Small intestine (tissue), 16 donors: ENCODE data around the gene TFAM. TPM values are rescaled to one million over a fixed set of nuclear protein-coding genes. Genes with fewer than 3 reads are reported as not detected.
A peak's percentile ranks its signal among the peaks of the same experiment; 100 is the strongest.

Experiments
- DNase-seq, 2 donors: peaks; one replicate each; pipeline versions ENCODE4 v3.0.0 to v3.0.0-alpha.2; 2013
- FAIRE-seq: peaks from 2 replicates; lab custom pipeline; 2012; peaks lifted over from hg19 to GRCh38; lab: Jason Lieb, UNC
- H3K27ac ChIP-seq, 3 donors: one replicate each; pipeline ENCODE4 v1.5.1; 2013; ENCODE audit warnings: low read length in 2 of 3, mild to moderate bottlenecking in 2 of 3, control low read depth in 1 of 3, inconsistent platforms in 1 of 3, low read depth in 1 of 3, moderate library complexity in 1 of 3
- H3K27me3 ChIP-seq, 3 donors: one replicate each; pipeline ENCODE4 v1.6.1; 2013; ENCODE audit warnings: low read length in 3 of 3, inconsistent platforms in 1 of 3; ENCODE audit not compliant: control insufficient read depth in 3 of 3, insufficient read depth in 3 of 3
- H3K36me3 ChIP-seq, 3 donors: one replicate each; pipeline ENCODE4 v1.6.1; 2013; ENCODE audit warnings: low read length in 3 of 3, inconsistent platforms in 1 of 3, low read depth in 1 of 3, mild to moderate bottlenecking in 1 of 3, moderate library complexity in 1 of 3; ENCODE audit not compliant: control insufficient read depth in 3 of 3, insufficient read depth in 2 of 3
- H3K4me1 ChIP-seq, 3 donors: one replicate each; pipeline ENCODE4 v1.6.1; 2013; ENCODE audit warnings: low read length in 2 of 3, inconsistent platforms in 1 of 3, low read depth in 1 of 3, mild to moderate bottlenecking in 1 of 3, moderate library complexity in 1 of 3; ENCODE audit not compliant: control insufficient read depth in 3 of 3, insufficient read depth in 2 of 3
- H3K4me3 ChIP-seq, 3 donors: one replicate each; pipeline ENCODE4 v1.5.1; 2013; ENCODE audit warnings: low read length in 3 of 3, control low read depth in 1 of 3, inconsistent platforms in 1 of 3, low read depth in 1 of 3, mild to moderate bottlenecking in 1 of 3, moderate library complexity in 1 of 3
- H3K9me3 ChIP-seq, 2 donors: one replicate each; pipeline ENCODE4 v1.6.1; 2013; ENCODE audit warnings: low read depth in 1 of 2, low read length in 1 of 2; ENCODE audit not compliant: control insufficient read depth in 2 of 2, insufficient read depth in 1 of 2
- WGBS, 3 donors: extraction: QIAGEN DNeasy Blood & Tissue Kit; methylation state at CpG; one replicate each; pipeline ENCODE4 v1.1.7; 2013; 5-methylcytosine and 5-hydroxymethylcytosine counted together
- long read RNA-seq, 10 donors: transcript quantifications; one replicate each; lab custom pipeline, GENCODE V29; 2026
- polyA plus RNA-seq, 4 donors: library from polyadenylated mRNA; stranded (reverse) in 3 of 4; unstranded in 1 of 4; fragments of 200-250 nt in 3 of 4; fragments of 120-200 nt in 1 of 4; gene quantifications; one replicate each; pipeline versions ENCODE4 v1.2.1 to v1.2.3, GENCODE V29; 2013
- donor health status: healthy with polysubstance abuse.
- donor health status: control.
- donor health status: control.
- donor health status: Bipolar disorder and iron deficiency.
- donor health status: healthy.

Gene TFAM
- polyA plus RNA-seq: 10 to 100 TPM; 14.1 to 43.6 (median 19.0) TPM
- long read RNA-seq, donor 1, full-length matches to known transcripts: 10 of 90 reads
- long read RNA-seq, donor 1, partial matches to known transcripts: 80 of 90 reads
- long read RNA-seq, donor 1, other reads (novel, unspliced or antisense): 0 of 90 reads
- long read RNA-seq, donor 2, full-length matches to known transcripts: 5 of 5 reads
- long read RNA-seq, donor 2, partial matches to known transcripts: 0 of 5 reads
- long read RNA-seq, donor 2, other reads (novel, unspliced or antisense): 0 of 5 reads
- long read RNA-seq, donor 3, full-length matches to known transcripts: 6 of 34 reads
- long read RNA-seq, donor 3, partial matches to known transcripts: 28 of 34 reads
- long read RNA-seq, donor 3, other reads (novel, unspliced or antisense): 0 of 34 reads
- long read RNA-seq, donor 4: 0 reads
- long read RNA-seq, donor 5, partial matches to known transcripts: 6 of 6 reads
- long read RNA-seq, donor 5, other reads (novel, unspliced or antisense): 0 of 6 reads
- long read RNA-seq, donor 6, full-length matches to known transcripts: 3 of 15 reads
- long read RNA-seq, donor 6, partial matches to known transcripts: 12 of 15 reads
- long read RNA-seq, donor 6, other reads (novel, unspliced or antisense): 0 of 15 reads
- long read RNA-seq, donor 7: 0 reads
- long read RNA-seq, donor 8: 0 reads
- long read RNA-seq, donor 9, full-length matches to known transcripts: 2 of 10 reads
- long read RNA-seq, donor 9, partial matches to known transcripts: 8 of 10 reads
- long read RNA-seq, donor 9, other reads (novel, unspliced or antisense): 0 of 10 reads
- long read RNA-seq, donor 10, full-length matches to known transcripts: 9 of 38 reads
- long read RNA-seq, donor 10, partial matches to known transcripts: 29 of 38 reads
- long read RNA-seq, donor 10, other reads (novel, unspliced or antisense): 0 of 38 reads

DNA sequence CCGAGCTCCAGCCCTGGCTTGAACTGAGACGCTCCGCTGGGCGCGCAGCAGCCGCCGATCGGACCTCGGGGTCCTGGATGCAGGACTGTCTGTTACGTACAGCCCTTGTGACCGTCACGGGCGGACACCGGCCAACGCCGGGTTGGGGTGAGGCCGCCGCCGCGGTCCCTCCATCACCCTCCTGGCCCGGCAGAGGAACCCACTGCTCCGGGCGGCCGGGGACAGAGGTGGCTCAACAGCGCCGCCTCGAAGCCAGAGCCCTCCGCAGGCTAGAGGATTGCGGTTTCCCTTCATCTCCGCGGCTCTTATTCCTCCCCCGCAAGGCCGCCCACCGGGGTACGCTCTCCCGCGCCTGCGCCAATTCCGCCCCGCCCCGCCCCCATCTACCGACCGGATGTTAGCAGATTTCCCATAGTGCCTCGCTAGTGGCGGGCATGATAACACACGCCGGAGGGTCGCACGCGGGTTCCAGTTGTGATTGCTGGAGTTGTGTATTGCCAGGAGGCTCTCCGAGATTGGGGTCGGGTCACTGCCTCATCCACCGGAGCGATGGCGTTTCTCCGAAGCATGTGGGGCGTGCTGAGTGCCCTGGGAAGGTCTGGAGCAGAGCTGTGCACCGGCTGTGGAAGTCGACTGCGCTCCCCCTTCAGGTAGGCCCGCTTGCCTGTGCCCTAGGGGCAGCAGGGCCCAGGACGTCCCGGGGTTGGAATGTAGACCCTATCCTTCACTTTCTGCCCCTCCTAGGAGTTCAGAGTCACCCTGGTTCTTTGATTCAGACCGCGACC, at the start of gene TFAM:
TFAM (plus strand) TSS at position 412 of the 785 bp plus-strand sequence; CDS start at position 550, 138 bp downstream.
- FAIRE-seq (no peak), DNase-seq (peak; percentile 89 to 97)
- H3K9me3 ChIP-seq: no peaks in the 10 kb centered on the region
- H3K27me3 ChIP-seq: no peaks in the 10 kb centered on the region
- H3K4me3 ChIP-seq: peak within 1 kb of the TSS; percentile 76 to 97 (median 78)
- 0 to 1% (median 0%) methylated on average over 60 to 65 of the region's 65 CpGs for WGBS, 3 donors
- H3K27ac ChIP-seq: peak within 1 kb of the TSS; percentile 73 to 98 (median 86)
- H3K36me3 ChIP-seq: peaks cover 0 to 8% (median 3%) of the 10 kb centered on the region in 3 donors
- H3K4me1 ChIP-seq: peaks cover 0 to 12% (median 0%) of the 10 kb centered on the region in 3 donors

DNA sequence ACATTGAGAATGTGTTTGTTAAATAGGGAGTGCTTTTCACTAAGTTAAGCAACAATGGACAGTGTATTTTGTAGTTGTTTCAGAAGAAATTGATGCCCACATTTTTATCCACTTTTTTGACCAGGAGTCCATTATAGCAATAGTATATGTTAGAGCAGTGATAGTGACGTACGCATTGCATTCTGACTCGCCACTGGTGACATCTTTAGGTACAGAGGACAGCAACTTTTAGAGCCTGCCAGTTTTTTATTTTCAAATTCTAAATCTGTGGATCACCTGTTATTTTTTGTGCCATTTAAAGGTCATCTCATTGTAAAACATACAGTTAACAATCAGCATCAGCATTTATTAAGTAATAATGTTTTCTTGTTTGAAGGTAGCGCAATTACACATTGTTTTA, 49.0 kb upstream of the TFAM start:
- Histone ChIP-seq H3K27ac (no peak overlapping the region), H3K36me3 (no peaks in the 10 kb centered on the region), H3K9me3 (no peaks in the 10 kb centered on the region), H3K27me3 (no peaks in the 10 kb centered on the region), H3K4me1 (peaks cover 0 to 6% (median 2%) of the 10 kb centered on the region in 3 donors), H3K4me3 (peak overlapping the region in 1 of 3 donors; percentile 25)
- DNase-seq: no peak
- WGBS, 3 donors: 71 to 90% (median 86%) methylated on average over 4 of the region's 4 CpGs
- no peak for FAIRE-seq

GRCh38 chr10:58341422-58341821, 43.8 kb upstream of the TFAM start:
- no peaks in the 10 kb centered on the region for H3K27me3 ChIP-seq
- no peaks in the 10 kb centered on the region for H3K4me1 ChIP-seq
- no peak for FAIRE-seq
- H3K36me3 ChIP-seq: no peaks in the 10 kb centered on the region
- no peak overlapping the region for H3K27ac ChIP-seq
- WGBS, 3 donors: 79 to 94% (median 86%) methylated on average over 4 of the region's 4 CpGs
- no peak for DNase-seq
- no peak overlapping the region for H3K4me3 ChIP-seq
- no peaks in the 10 kb centered on the region for H3K9me3 ChIP-seq

DNA sequence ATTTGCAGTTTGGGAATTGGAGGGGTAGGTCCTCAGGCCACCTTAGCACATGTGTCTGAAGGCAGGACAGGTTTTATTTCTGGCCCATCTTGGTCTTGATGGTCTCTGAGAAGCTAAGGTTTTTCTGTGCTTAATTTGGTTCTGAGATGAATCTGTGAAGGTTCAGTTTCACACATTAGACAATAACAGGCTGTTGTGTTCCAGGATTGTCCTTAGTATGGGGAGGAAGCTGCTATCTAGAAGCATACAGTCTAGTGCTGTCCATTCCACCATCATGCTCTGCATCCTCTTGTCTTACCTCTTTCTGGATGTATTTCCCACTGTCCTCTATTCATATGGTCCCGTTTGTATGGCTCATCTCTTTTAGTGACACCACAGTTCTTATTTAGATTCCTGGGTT, 43.3 kb upstream of the TFAM start:
- Histone ChIP-seq H3K27me3 (no peaks in the 10 kb centered on the region), H3K9me3 (no peaks in the 10 kb centered on the region), H3K4me1 (no peaks in the 10 kb centered on the region), H3K4me3 (no peak overlapping the region), H3K36me3 (no peaks in the 10 kb centered on the region), H3K27ac (no peak overlapping the region)
- FAIRE-seq: no peak
- WGBS, 3 donors: 88 to 96% (median 91%) methylated on average over 1 of the region's 1 CpG
- DNase-seq: no peak

GRCh38 chr10:58347967-58348366, 37.2 kb upstream of the TFAM start:
- no peaks in the 10 kb centered on the region for H3K27me3 ChIP-seq
- H3K4me3 ChIP-seq: no peak overlapping the region
- H3K4me1 ChIP-seq: no peaks in the 10 kb centered on the region
- no peaks in the 10 kb centered on the region for H3K9me3 ChIP-seq
- FAIRE-seq (no peak), DNase-seq (no peak)
- no peak overlapping the region for H3K27ac ChIP-seq
- WGBS, 3 donors: 39 to 47% (median 39%) methylated on average over 1 of the region's 1 CpG
- H3K36me3 ChIP-seq: no peaks in the 10 kb centered on the region

- FAIRE-seq: no peak
- Histone ChIP-seq H3K27ac (no peak overlapping the region), H3K9me3 (no peaks in the 10 kb centered on the region), H3K36me3 (no peaks in the 10 kb centered on the region), H3K4me3 (no peak overlapping the region), H3K27me3 (no peaks in the 10 kb centered on the region), H3K4me1 (no peaks in the 10 kb centered on the region)
- no peak for DNase-seq
- 81 to 95% (median 89%) methylated on average over 2 of the region's 2 CpGs for WGBS, 3 donors
Observed at GRCh38 chr10:58348571-58349033, 36.6 kb upstream of the TFAM start.

- Histone ChIP-seq H3K36me3 (no peaks in the 10 kb centered on the region), H3K9me3 (no peaks in the 10 kb centered on the region), H3K27ac (no peak overlapping the region), H3K4me1 (no peaks in the 10 kb centered on the region), H3K4me3 (no peak overlapping the region), H3K27me3 (no peaks in the 10 kb centered on the region)
- WGBS, 3 donors: 86 to 93% (median 88%) methylated on average over 2 of the region's 2 CpGs
- FAIRE-seq (no peak), DNase-seq (no peak)
Observed at GRCh38 chr10:58350023-58350422, 35.2 kb upstream of the TFAM start.
